ENCODE data around the gene WDFY1. TPM values are rescaled to one million over a fixed set of nuclear protein-coding genes. Genes with fewer than 3 reads are reported as not detected.

Gene WDFY1
- total and polyA plus RNA-seq, 5 donors from 2014 or later: 24.9 to 67.1 (median 26.2) TPM

DNA sequence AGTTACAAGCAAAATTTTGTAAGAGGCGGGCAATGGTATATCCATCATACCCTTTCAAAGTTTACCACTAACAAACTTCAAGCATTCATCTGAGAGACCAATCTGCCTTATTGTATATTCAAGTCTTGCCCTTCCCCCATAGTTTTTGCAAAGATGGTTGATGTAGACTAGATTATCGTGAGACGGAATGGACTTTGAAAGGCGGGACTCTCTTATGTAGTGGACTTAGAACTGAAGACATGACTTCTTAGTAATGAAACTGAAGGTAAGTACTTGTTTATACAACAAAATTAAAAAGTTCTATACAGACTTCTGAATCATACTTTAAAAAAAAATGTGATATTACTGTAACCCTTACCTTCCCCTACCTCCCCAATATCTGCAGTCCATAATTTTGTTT lies 118.1 kb downstream of the WDFY1 start:
- DNase-seq (no peak), ATAC-seq (ENCODE audit: low read depth in 2 of 2) (no peak)
- Mint-ChIP-seq H3K27me3 (no peaks in the 10 kb centered on the region), H3K4me3 (no peak overlapping the region), H3K9me3 (peaks cover 0 to 2% (median 0%) of the 10 kb centered on the region in 7 donors), H3K4me1 (peaks cover 0 to 6% (median 3%) of the 10 kb centered on the region in 4 donors), H3K27ac (no peak overlapping the region), H3K36me3 (peaks cover 4% of the 10 kb centered on the region)
- Histone ChIP-seq H3K9me3 (ENCODE audit: control insufficient read depth in 2 of 2, low read length in 2 of 2) (no peaks in the 10 kb centered on the region), H3K27ac (ENCODE audit: insufficient read depth, low read length, poor library complexity, severe bottlenecking) (no peak overlapping the region), H3K27me3 (ENCODE audit: control insufficient read depth, insufficient read depth, low read length) (no peaks in the 10 kb centered on the region), H3K4me1 (ENCODE audit: control insufficient read depth, insufficient read depth, low read length, poor library complexity, severe bottlenecking) (no peaks in the 10 kb centered on the region), H3K36me3 (ENCODE audit: control insufficient read depth, insufficient read depth, low read length) (no peaks in the 10 kb centered on the region), H3K4me3 (ENCODE audit: low read depth, low read length) (no peak overlapping the region)

Other genes with a start within 250 kb of the WDFY1 start
- 3.7 TPM for gene AP1S3, start 107.8 kb downstream of the WDFY1 start, total RNA-seq
- gene AP1S3, start 107.8 kb downstream of the WDFY1 start, polyA plus RNA-seq: 1 to 10 TPM in 2 of 4 donors, under 1 TPM in 2; 0.88 to 2.2 (median 1.5) TPM
- gene MRPL44, start 12.1 kb upstream of the WDFY1 start, total RNA-seq: 27.4 TPM
- gene MRPL44, start 12.1 kb upstream of the WDFY1 start, polyA plus RNA-seq: 10 to 100 TPM; 36.6 to 46.5 (median 41.8) TPM
- 1.5 TPM for gene SERPINE2, start 94.0 kb upstream of the WDFY1 start, total RNA-seq
- gene SERPINE2, start 94.0 kb upstream of the WDFY1 start, polyA plus RNA-seq: 1 to 10 TPM in 3 of 4 donors, under 1 TPM in 1; 0.85 to 1.8 (median 1.5) TPM

All from CD4-positive, CD25-positive, alpha-beta regulatory T cell (primary cell).